Left kidney (tissue), 8 donors: ENCODE data around the gene ASB1. TPM values are rescaled to one million over a fixed set of nuclear protein-coding genes. Genes with fewer than 3 reads are reported as not detected.
A peak's percentile ranks its signal among the peaks of the same experiment; 100 is the strongest.

ENCODE experiments used
- DNase-seq: peaks from one replicate; pipeline ENCODE4 v3.0.0-alpha.2; 2013
- long read RNA-seq, 8 donors: transcript quantifications; one replicate each; lab custom pipeline, GENCODE V29; 2026
- polyA plus RNA-seq: library from polyadenylated mRNA; unstranded; fragments of 120-200 nt; gene quantifications from one replicate; pipeline ENCODE4 v1.2.1, GENCODE V29; 2013; ENCODE audit not compliant: insufficient read length

Gene ASB1, protein sequence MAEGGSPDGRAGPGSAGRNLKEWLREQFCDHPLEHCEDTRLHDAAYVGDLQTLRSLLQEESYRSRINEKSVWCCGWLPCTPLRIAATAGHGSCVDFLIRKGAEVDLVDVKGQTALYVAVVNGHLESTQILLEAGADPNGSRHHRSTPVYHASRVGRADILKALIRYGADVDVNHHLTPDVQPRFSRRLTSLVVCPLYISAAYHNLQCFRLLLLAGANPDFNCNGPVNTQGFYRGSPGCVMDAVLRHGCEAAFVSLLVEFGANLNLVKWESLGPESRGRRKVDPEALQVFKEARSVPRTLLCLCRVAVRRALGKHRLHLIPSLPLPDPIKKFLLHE
- polyA plus RNA-seq = 33.5 TPM
- long read RNA-seq, donor 1, full-length matches to known transcripts = 5 of 5 reads
- long read RNA-seq, donor 1, partial matches to known transcripts = 0 of 5 reads
- long read RNA-seq, donor 1, other reads (novel, unspliced or antisense) = 0 of 5 reads
- long read RNA-seq, donor 2, partial matches to known transcripts = 6 of 7 reads
- long read RNA-seq, donor 2, other reads (novel, unspliced or antisense) = 0 of 7 reads
- long read RNA-seq, donor 3, full-length matches to known transcripts = 4 of 4 reads
- long read RNA-seq, donor 3, partial matches to known transcripts = 0 of 4 reads
- long read RNA-seq, donor 3, other reads (novel, unspliced or antisense) = 0 of 4 reads
- long read RNA-seq, donor 4 = 0 reads
- long read RNA-seq, donor 5, full-length matches to known transcripts = 6 of 6 reads
- long read RNA-seq, donor 5, partial matches to known transcripts = 0 of 6 reads
- long read RNA-seq, donor 5, other reads (novel, unspliced or antisense) = 0 of 6 reads
- long read RNA-seq, donor 6, full-length matches to known transcripts = 4 of 4 reads
- long read RNA-seq, donor 6, partial matches to known transcripts = 0 of 4 reads
- long read RNA-seq, donor 6, other reads (novel, unspliced or antisense) = 0 of 4 reads
- long read RNA-seq, donor 7, full-length matches to known transcripts = 6 of 6 reads
- long read RNA-seq, donor 7, partial matches to known transcripts = 0 of 6 reads
- long read RNA-seq, donor 7, other reads (novel, unspliced or antisense) = 0 of 6 reads
- long read RNA-seq, donor 8, full-length matches to known transcripts = 1 of 1 reads
- long read RNA-seq, donor 8, partial matches to known transcripts = 0 of 1 reads
- long read RNA-seq, donor 8, other reads (novel, unspliced or antisense) = 0 of 1 reads

DNA sequence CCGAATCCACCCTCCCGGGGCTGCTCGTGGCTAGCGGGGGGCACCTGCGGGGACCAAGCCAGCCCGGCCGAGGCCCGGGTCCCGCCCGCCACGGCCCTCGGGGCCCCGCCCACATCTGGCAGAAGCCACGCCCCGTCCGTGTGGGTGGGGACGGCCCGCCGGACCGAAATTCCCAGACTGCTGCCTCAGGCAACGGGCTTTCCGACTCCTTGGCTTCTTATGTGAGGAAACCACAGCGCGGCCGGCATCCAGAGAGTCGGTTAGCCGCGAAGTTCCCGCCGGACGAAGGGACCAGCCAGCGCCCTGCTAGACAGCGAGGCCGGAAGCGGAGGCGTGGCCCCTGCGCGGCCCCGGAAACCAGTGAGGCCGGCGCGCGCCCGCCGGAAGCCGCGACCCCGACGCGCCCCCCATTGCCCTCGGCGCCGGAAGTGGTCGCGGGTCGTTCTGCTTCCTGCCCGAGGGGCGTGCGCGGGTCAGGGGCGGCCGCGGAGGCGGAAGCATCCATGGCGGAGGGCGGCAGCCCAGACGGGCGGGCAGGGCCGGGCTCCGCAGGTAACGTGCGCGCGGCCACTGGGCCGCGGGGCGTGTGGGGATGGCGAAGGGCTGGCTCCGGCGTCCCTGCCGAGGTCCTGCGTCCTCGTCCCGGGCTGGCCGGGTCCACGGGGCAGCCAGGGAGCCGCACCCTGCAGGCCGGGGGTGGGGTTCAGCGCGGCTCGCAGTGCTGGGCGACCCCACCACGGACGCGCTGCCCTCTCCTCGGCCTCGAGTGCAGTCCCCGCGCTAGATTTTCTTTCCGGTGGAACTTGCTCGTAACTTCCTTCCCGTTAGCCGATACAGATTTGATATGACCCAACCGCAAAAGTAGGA lies at the start of gene ASB1:
TSS of gene ASB1 (plus strand) at position 360 of the 867 bp plus-strand sequence. CDS start at position 504, 144 bp downstream.
- peak; percentile 79 for DNase-seq

DNA sequence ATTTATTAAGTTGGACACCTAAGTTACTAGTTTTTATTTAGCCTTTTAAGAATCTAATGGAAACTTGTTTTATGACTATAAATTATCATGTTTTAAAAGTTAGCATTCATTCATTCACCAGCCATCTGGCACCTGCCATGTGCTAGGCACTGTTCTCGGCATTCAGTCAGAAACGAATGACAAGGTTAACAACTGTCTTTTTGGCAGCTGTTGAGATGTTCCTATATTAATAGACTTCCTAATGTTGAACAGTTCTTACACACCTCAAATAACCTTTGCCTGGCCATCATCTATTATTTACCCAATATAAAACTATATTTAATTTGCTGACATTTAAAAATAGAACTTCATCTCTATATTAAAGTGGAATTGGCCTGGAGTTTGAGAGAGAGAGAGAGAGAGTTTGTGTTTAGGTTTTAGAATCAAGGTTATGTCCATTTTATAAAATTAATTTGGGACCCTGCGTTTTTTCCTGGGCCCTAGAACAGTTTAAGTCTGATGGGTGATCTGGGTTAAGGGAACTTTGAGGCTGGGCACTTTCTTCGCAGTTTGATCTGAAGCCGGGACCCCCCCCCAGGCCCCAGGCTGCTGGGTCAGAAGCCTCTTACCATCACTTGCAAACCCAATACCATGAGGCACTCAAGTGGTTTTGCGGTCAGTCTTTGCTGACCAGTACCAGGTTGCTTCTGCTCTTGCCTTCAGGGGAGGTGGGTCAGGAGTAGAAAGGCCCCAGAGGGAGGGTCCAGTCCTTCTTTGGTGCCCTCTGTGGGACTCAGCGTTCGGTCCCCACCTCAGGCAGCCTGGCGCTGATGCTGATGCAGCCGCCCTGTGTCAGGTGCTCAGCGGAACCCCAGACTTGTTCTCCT lies 48.3 kb upstream of the ASB1 start:
- no peak for DNase-seq

DNA sequence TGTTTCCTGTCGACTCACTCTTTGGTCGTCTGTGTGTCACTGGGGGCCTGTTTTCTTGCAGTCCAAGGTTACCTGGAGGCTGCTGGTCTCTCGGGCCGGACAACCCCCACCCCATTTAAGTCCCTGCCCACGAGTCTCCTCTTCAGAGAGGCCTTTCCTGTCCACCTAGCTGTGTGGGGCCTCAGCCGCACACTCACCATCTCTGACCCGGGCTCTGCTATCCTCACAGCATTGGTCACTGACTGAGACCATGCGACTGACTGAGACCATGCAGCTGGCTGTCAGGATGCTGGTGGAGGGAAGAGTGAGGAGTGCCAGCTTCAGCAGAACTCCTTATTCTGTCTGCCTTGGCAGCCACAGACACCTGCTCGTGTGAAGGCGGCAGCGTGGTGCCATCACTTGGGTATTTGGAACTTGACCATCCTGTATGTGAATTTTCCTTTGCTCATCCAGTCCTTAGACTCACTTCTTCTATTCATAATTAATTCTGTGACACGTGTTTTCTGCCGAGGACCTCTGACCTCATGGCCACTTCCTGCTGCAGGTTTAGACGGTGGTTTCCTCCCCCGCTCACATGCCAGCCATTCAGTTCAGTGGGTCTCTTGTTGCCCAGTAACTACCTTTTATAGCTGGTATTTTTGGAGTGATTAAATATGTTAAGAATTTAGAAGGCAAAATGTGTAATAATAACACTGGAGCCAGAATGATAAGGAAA lies 47.5 kb upstream of the ASB1 start:
- no peak for DNase-seq

DNA sequence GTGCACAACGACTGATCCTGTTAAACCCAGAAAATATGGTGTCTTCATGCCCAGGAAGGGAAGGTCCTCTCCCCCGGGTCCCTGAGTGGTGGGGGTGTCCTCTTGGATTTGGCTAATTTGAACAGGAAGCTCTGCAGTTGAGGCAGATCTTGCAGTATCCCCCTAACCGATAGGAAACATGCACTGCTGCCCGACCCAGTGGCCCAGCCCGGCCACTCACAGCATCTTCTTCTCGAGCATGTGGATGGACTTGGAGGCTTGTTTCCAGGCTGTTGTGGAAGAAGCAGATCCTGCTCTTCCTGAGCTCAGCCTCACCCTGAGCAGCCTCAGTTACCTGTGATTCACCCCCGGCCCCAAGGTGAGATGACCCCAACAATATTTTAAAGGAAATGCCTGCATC lies 46.4 kb upstream of the ASB1 start:
- no peak for DNase-seq

DNA sequence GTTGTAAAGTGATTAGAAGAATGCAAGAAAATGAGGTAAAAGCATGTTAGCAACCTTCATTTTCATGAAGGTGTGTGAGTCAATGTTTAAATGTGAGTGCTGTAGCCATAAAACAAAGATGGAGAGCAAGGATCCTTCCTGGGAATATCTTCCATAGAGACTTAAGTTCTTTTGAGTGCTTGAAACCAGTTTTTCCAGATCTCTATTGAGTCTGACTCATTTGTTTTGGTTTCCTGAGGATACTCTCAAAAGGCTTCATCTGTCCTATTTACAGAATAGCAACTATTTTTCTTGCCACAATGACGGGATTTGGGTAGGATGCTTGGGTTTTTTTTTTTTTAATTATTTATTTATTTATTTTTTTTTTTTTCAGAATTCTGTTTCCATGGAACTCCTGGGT lies 45.9 kb upstream of the ASB1 start:
- DNase-seq = no peak

DNA sequence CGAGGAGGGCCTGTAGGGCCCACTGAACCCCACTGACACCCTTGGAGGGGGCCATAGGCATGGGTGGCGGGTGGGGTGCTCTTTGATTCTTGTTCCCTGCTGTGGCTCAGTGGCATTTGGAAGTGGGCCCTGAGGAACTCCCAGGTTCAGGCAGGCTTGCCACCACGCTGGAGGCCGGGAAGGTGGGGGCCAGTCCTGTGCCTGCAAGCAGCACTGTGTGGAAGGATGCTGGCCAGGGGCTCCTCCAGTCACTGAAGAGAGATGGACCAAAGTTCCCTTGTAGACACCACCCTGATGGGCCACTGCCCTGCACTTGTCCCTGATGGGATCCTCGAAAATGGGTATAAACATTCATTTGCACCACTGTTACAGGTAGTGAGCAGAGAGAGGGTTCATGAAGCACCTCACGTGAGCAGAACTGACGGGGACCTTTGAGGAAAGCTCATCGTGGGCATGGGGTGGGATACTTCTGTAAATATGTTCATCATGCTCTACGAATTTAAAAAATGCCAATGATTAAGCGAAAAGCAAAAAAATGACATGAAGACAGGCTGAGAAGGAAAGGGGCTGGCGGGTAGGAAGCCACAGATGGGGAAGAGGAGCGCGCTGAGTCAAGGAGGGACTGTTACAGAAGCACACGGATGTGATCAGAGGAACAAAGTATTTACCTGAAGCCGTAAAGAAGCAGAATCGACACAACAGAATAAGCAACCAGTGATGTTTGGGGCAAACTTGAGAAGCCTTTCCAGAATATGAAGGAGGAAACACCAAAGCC lies 45.2 kb upstream of the ASB1 start:
- no peak for DNase-seq

DNA sequence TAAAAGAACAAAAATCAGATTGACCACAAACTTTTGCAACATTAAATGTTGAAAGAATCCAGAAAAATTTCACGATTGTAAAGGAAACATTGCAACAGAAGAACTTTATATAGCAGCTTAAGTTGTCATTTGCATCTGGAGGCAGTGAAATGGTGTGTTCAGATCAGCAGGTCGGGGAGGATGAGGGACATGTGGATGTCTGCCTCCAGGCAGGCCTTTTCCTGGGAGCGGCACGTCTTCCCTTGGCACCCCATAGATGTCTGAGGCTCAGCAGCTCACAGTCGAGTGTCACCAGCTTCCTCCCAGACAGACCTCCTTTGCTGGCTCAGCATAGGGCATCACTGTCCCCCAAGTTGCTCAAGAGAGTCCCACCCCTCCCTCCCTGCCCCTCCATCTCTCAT lies 44.3 kb upstream of the ASB1 start:
- DNase-seq = no peak

DNA sequence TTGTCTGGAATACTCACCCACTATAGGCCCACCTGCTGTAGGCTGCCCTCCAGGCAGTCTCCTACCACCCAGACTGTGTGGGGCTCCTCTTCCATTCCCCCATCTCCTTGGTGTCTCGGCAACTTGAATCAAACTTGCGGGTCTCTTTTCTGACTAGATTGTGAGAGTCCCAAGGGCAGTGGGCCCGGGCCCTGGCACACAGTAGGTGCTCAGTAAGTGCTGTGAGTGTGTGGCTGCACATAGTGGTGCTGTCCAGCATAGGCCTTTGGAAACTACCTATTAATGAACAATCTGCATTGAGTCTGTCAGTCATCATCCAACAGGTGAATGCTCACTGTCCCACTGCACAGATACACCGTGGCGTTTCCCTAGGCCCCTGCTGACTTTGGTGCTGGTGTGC lies 43.6 kb upstream of the ASB1 start:
- DNase-seq = no peak

DNA sequence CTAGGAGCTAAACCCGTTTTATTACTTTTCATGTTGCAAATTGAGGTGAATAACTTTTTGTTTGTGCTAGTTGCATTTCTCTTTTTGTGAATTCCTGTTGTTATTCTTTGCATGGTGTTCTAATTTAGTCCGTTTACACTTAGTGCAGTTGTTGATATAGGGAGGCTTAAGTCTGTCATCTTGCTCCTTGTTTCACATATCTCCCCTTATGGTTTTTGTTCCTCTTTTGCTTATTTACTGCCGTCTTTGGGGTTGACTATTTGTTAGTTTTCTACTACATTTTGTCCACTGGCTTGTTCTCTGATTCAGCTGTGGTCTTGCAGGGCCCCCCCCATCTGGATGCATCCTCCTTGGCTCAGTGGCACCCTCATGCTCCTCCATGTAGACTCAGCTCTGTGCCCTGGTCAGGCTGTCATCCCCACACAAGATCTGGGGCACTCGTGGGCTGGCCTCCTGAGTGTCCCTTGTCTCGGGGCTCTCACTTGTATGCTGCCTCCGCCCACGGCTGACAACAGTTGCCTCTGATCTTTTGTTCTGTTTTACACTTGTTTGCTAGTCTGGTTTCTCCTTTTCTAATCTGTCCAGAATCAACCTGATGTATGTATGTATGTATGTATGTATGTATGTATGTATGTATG lies 42.9 kb upstream of the ASB1 start:
- no peak for DNase-seq

DNA sequence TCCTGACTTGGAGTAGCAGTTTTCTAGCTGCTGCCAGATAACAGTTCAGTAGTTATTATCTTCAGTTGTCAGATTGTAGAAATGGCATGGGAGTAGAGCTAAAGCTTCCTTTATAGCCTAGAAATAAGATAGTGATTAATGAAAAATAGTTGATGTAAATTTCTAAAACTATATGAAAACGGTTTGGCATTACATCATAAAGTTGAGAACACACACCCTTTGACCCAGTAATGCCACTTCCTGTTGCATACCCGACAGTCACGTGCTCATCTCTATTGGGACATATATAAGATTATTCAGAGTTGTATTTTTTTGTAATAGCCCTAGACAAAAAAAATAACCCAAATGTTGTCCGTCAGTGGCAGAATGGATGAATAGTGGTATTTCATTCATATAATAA lies 39.4 kb upstream of the ASB1 start:
- no peak for DNase-seq

DNA sequence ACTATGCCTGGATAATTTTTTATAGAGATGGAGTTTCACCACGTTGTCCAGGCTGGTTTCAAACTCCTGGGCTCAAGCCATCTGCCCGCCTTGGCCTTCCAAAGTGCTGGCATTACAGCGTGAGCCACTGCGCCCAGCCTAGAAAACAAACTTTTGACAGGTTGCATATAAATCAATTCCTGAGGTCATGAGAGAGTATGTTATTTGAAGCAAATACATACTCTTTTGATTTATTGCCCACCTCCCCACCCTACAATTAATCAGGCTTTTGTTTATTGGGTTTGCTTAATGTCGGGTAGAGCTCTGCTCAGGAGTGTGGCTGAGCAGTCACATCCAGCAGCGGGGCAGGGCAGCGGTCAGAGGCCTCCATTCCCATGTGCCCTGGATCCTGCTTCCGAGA lies 37.9 kb upstream of the ASB1 start:
- DNase-seq = no peak

DNA sequence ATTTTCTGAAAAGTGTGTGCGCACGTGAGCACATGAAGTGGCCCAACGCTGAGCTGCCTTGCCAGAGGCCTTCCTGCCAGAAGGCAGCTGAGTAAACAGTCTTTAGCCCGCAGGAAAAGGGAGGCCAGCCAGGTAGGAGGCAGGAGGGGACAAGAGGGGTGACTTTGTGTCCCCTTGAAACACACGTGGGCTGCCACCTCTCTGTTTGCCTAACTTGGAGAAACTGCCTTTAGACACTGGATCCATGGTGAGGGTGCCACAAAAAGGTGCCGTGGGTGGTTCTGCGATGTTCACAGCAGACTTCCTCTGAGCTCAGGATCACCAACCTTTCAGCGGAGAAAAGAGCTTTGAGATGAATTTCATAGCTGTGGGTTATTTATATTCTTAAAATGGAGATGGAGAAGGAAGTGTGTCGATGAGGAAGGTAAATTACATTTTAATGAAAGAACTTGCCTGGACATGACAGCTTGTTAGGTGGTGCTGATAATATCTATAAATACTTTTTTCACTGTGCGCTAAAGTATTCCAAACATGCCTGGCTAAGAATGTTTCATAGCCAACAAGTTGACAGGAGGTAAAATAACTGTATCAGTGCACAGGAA lies 36.6 kb upstream of the ASB1 start:
- no peak for DNase-seq

DNA sequence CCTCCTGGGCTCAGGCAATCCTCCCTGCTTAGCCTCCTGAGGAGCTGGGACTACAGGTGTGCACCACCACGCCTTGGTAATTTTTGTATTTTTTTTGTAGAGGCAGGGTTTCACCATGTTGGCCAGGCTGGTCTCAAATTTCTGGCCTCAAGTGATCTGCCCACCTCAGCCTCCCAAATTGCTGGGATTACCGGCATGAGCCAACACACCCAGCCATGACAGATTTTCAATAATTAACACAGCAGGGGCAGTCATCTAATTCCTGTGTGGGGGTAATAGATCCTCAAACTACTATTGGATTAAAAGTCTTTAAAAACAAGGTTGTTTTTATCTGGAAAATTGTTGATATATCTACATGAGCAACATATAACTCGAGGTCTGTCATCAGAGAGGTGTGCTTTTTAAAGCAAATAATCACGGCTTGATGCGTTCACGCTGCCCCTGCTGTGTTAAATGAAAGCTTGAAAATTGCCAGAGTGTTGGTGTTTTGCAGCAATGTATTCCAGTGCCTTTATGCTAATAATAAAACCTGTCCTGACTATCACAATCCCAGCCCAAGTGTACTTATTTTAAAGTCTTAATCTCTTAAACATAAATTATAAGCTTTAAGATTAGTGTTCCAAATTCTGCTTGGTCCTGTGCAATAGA lies 35.6 kb upstream of the ASB1 start:
- no peak for DNase-seq

DNA sequence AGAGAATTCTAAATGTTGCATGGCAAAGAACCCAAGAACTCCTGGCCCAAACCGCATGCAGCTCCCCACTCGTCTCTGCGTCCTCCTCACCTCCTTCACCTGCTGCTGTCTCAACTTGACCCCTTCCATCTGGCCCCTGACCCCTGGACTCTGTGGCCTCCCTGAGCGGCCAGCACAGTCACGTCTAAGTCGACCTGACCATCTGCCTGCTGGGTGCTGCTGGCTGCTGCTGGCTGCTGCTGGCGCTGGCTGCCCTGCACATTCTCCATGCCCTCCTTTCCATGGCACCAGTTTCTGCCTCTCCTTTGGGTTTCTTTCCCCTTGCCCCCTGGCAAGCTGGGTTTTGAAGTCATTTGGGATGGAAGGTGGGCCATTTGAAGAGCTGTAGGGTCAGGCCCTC lies 30.1 kb upstream of the ASB1 start:
- DNase-seq = no peak

DNA sequence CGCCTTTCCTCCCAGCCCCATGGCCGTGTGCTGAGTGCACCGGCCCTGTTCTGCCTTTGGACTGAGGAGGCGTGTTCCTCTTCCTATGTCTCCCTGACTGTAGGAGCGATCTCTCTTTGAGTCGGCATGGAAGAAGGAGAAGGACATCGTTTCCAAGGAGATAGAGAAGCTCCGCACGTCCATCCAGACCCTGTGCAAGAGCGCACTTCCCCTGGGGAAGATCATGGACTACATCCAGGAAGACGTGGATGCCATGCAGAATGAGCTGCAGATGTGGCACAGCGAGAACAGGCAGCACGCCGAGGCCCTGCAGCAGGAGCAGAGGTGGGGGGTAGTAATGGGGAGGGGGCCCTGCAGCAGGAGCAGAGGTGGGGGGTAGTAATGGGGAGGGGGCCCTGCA lies 29.4 kb upstream of the ASB1 start:
- DNase-seq = no peak

DNA sequence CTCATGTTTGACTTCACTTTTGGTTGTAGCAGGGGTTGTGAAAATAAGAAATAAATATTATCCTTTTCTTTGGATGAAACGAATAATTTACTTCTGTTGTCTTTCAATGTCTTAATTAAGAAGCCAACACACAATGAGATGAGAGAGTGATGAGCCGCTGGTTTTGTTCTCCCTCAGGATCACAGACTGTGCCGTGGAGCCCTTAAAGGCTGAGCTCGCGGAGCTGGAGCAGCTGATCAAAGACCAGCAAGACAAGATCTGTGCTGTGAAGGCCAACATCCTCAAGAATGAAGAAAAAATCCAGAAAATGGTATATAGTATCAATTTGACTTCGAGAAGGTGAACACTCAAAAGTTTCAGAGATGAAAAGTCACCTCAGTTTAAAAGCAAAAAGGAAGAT lies 28.1 kb upstream of the ASB1 start:
- no peak for DNase-seq

DNA sequence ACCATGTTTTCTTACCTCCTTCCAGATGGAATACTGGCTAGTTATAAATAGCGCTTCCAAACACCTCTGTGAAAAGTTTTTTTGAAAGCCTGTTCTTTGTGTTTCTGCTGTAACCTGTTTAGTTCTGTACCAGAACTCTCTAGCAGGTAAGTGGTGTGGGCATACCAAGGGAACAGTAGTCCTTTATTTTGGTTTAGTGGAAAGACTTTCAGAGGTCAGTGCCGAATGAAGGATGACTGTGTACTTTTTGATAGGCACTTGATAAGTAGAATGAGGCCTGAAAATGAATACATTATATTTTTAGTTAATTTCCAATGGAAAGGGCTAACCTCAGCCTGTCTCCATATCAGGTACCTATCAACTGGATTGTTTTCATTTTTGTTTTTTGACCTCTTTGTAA lies 27.6 kb upstream of the ASB1 start:
- DNase-seq = no peak

DNA sequence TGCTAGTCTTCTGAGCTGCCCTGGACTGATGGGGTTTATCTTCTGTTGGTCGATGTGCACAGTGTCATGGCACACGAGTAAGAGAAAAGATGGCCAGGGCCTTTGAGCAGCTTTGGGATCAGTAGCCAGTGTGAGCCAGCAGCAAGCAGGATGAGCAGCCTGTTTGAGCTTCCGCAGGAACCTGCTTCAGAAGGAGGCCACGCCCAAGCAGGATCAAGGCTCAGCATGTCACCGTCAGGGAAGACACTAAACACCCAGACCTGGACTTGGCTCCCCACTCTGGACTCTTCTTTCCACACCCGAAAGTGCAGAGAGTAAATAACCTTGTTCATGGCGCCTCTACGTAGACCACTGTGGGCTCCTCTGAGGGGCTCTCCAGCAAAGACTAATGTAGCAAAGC lies 25.2 kb upstream of the ASB1 start:
- no peak for DNase-seq
